MM.1S (cell line): Measurements from ENCODE around the gene MYLK.

ENCODE experiments used
- DNase-seq: peaks from one replicate; pipeline ENCODE4 v3.0.0-alpha.2; 2015
- H2AFZ ChIP-seq: fragments of 300-600 bp; sonication (generic); 2 replicates; pipeline ENCODE4 v1.6.0; 2016; ENCODE audit warnings: antibody characterized with exemption, low read length
- H3F3A ChIP-seq: fragments of 300-600 bp; sonication (generic); 2 replicates; pipeline ENCODE4 v1.6.1; 2016; ENCODE audit warnings: mild to moderate bottlenecking, antibody characterized with exemption, low read length, moderate library complexity, mixed read lengths; ENCODE audit not compliant: insufficient read depth
- H3K27ac ChIP-seq: fragments of 300-600 bp; sonication (generic); 2 replicates; pipeline ENCODE4 v1.5.1; 2016; ENCODE audit warnings: mild to moderate bottlenecking, low read length
- H3K27me3 ChIP-seq: fragments of 300-600 bp; sonication (generic); replicated peaks from 2 replicates; pipeline ENCODE4 v1.6.0; 2016; ENCODE audit warnings: low read length; ENCODE audit not compliant: insufficient read depth
- H3K36me3 ChIP-seq: fragments of 300-600 bp; sonication (generic); replicated peaks from 2 replicates; pipeline ENCODE4 v1.6.1; 2016; ENCODE audit warnings: mild to moderate bottlenecking, low read length, mixed read lengths; ENCODE audit not compliant: insufficient read depth
- H3K4me1 ChIP-seq: fragments of 300-600 bp; sonication (generic); 2 replicates; pipeline ENCODE4 v1.6.1; 2016; ENCODE audit warnings: low read length, mixed read lengths
- H3K4me2 ChIP-seq: fragments of 300-600 bp; sonication (generic); 2 replicates; pipeline ENCODE4 v1.6.0; 2016; ENCODE audit warnings: low read depth, low read length
- H3K4me3 ChIP-seq: fragments of 300-600 bp; sonication (generic); 2 replicates; pipeline ENCODE4 v1.5.1; 2016; ENCODE audit warnings: low read length, mixed read lengths
- H3K79me2 ChIP-seq: fragments of 300-600 bp; sonication (generic); 2 replicates; pipeline ENCODE4 v1.6.1; 2016; ENCODE audit warnings: mixed run types, low read length, mixed read lengths
- H3K9ac ChIP-seq: fragments of 300-600 bp; sonication (generic); 2 replicates; pipeline ENCODE4 v1.6.1; 2016; ENCODE audit warnings: low read length, mixed read lengths
- H3K9me2 ChIP-seq: fragments of 300-600 bp; sonication (generic); replicated peaks from 2 replicates; pipeline ENCODE4 v1.6.1; 2016; ENCODE audit warnings: mild to moderate bottlenecking, low read length, mixed read lengths; ENCODE audit not compliant: insufficient read depth
- H3K9me3 ChIP-seq: fragments of 300-600 bp; sonication (generic); replicated peaks from 2 replicates; pipeline ENCODE4 v1.6.1; 2016; ENCODE audit warnings: mild to moderate bottlenecking, low read length, mixed read lengths; ENCODE audit not compliant: insufficient read depth
- H4K20me1 ChIP-seq: fragments of 300-600 bp; sonication (generic); 2 replicates; pipeline ENCODE4 v1.6.1; 2016; ENCODE audit warnings: mild to moderate bottlenecking, low read length, moderate library complexity, mixed read lengths; ENCODE audit not compliant: insufficient read depth
- EZH2 ChIP-seq: fragments of 300-600 bp; sonication (generic); optimal IDR thresholded peaks from 2 replicates; pipeline ENCODE3; 2017; ENCODE audit warnings: low read depth, mild to moderate bottlenecking, antibody characterized with exemption, low read length, mixed read lengths
- EZH2phosphoT487 ChIP-seq: fragments of 300-600 bp; sonication (generic); IDR thresholded peaks from 2 replicates; pipeline ENCODE4 v1.6.1; 2018; ENCODE audit warnings: antibody characterized with exemption, low read length
- TF ChIP-seq, protein P1 (sequence below): fragments of 300-600 bp; sonication (generic); IDR thresholded peaks from 2 replicates; pipeline ENCODE4 v1.5.1; 2016; ENCODE audit warnings: antibody characterized with exemption, low read length, mixed read lengths

MYLK gene

DNA sequence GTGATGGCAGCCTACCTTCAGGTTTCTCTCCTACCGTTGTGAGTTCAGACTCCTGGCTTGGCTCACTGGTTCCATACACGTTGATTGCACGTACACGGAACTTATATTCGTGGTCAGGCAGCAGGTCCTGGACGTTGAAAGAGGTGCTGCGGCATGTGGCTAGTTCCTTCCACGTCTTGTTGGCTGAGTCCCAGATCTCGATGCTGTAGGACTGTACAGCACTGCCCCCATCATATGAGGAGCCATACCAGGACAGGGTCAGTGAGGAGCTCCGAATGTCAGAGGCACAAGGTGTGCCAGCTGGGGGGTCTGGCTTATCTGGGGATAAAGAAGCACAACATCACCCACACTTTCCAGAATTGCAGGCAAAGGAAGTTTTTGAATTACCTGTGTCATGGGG lies 227.0 kb downstream of the MYLK start:
- TF ChIP-seq, protein P1, sequence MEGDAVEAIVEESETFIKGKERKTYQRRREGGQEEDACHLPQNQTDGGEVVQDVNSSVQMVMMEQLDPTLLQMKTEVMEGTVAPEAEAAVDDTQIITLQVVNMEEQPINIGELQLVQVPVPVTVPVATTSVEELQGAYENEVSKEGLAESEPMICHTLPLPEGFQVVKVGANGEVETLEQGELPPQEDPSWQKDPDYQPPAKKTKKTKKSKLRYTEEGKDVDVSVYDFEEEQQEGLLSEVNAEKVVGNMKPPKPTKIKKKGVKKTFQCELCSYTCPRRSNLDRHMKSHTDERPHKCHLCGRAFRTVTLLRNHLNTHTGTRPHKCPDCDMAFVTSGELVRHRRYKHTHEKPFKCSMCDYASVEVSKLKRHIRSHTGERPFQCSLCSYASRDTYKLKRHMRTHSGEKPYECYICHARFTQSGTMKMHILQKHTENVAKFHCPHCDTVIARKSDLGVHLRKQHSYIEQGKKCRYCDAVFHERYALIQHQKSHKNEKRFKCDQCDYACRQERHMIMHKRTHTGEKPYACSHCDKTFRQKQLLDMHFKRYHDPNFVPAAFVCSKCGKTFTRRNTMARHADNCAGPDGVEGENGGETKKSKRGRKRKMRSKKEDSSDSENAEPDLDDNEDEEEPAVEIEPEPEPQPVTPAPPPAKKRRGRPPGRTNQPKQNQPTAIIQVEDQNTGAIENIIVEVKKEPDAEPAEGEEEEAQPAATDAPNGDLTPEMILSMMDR = no peak
- no peak for TF ChIP-seq EZH2phosphoT487
- TF ChIP-seq EZH2 = no peak

DNA sequence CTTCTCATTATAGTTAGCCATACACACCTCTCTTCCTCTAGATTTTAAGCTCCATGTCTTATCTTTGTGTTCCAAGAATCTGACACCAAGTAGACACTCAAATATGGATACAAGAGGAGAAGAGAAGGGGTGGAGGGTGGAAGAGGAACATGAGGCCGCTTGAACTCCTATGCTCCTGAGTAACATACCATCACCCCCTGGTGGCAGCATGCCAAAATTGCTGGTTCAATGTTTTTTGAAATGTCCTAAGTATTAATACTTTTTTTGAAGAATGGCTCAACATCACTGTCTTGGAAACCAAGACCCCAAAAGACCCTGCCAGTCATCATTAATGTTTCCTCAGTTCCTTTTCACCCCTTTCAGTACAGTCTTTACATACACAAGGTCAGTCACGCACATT lies 227.4 kb downstream of the MYLK start:
- Histone ChIP-seq H3K9me3 (no peaks in the 10 kb centered on the region), H4K20me1 (no peaks in the 10 kb centered on the region), H3K79me2 (no peaks in the 10 kb centered on the region), H3K36me3 (no peaks in the 10 kb centered on the region), H3K4me2 (no peak overlapping the region), H3K27ac (no peak overlapping the region), H3F3A (no peaks in the 10 kb centered on the region), H2AFZ (no peak overlapping the region), H3K9me2 (no peaks in the 10 kb centered on the region), H3K27me3 (no peaks in the 10 kb centered on the region), H3K4me1 (no peaks in the 10 kb centered on the region), H3K9ac (no peak overlapping the region), H3K4me3 (no peak overlapping the region)
- DNase-seq = peak; percentile 23
- TF ChIP-seq EZH2phosphoT487 (no peak), EZH2 (no peak)
- TF ChIP-seq, protein P1 = peak; percentile 40

More for the DNA sequence above, 227.0 kb downstream of the MYLK start:
- Histone ChIP-seq H4K20me1 (no peaks in the 10 kb centered on the region), H3K9me2 (no peaks in the 10 kb centered on the region), H2AFZ (no peak overlapping the region), H3K27ac (no peak overlapping the region), H3K79me2 (no peaks in the 10 kb centered on the region), H3K9ac (no peak overlapping the region), H3K4me1 (no peaks in the 10 kb centered on the region), H3K4me2 (no peak overlapping the region), H3K4me3 (no peak overlapping the region), H3K36me3 (no peaks in the 10 kb centered on the region), H3K9me3 (no peaks in the 10 kb centered on the region), H3K27me3 (no peaks in the 10 kb centered on the region), H3F3A (no peaks in the 10 kb centered on the region)
- no peak for DNase-seq

DNA sequence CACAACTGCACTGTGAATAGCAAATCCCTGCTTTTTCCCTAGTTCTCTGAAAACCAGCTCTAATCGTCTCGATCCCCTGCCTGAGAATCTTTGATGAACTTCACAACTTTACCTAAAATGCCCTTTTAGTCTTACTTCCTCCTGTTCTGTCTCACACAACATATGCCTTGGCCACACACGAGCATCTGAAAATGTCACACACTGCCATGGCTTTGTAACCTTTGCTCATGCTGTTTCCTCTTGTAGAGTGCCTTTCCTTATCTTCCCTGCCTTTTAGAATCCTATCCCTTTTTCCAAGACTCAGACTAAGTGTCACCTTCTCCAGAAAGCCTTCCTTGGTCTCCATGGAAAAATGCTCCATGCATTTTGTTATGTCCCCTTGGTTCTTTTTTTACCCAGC lies 227.9 kb downstream of the MYLK start:
- DNase-seq = no peak
- no peaks in the 10 kb centered on the region for H3F3A ChIP-seq

More for the DNA sequence above, 227.9 kb downstream of the MYLK start:
- Histone ChIP-seq H3K27me3 (no peaks in the 10 kb centered on the region), H3K9me2 (no peaks in the 10 kb centered on the region), H3K4me2 (no peak overlapping the region), H3K4me3 (no peak overlapping the region), H2AFZ (no peak overlapping the region), H3K79me2 (no peaks in the 10 kb centered on the region), H3K9me3 (no peaks in the 10 kb centered on the region), H3K4me1 (no peaks in the 10 kb centered on the region), H4K20me1 (no peaks in the 10 kb centered on the region), H3K36me3 (no peaks in the 10 kb centered on the region), H3K27ac (no peak overlapping the region), H3K9ac (no peak overlapping the region)
- TF ChIP-seq EZH2 (no peak), EZH2phosphoT487 (no peak)
- TF ChIP-seq, protein P1 = no peak
